K562 (cell line): ENCODE data around the gene GAL3ST3. TPM values are rescaled to one million over a fixed set of nuclear protein-coding genes. Genes with fewer than 3 reads are reported as not detected.

ENCODE experiments used
- CHD2 ChIP-seq: IDR thresholded peaks from 2 replicates; pipeline ENCODE4 v1.6.1; 2011; ENCODE audit warnings: low read depth, low read length
- CREB5 ChIP-seq: fragments of 250-450 bp; sonication (Bioruptor Pico); IDR thresholded peaks from 2 replicates; pipeline ENCODE4 v1.5.0; 2020; ENCODE audit warnings: mild to moderate bottlenecking
- CXXC5 ChIP-seq: fragments of 250-450 bp; sonication (Bioruptor Pico); IDR thresholded peaks from 2 replicates; pipeline ENCODE4 v1.8.0; 2022; ENCODE audit warnings: inconsistent platforms, mild to moderate bottlenecking, moderate library complexity
- E2F4 ChIP-seq: sonication (generic); formaldehyde crosslinking; IDR thresholded peaks from 2 replicates; pipeline ENCODE4 v1.8.0; 2022; ENCODE audit warnings: mild to moderate bottlenecking, low read depth, missing genetic modification reagents
- ELK3 ChIP-seq: fragments of 450-650 bp; formaldehyde crosslinking; IDR thresholded peaks from 2 replicates; pipeline ENCODE4 v1.4.0; 2020; ENCODE audit warnings: mild to moderate bottlenecking
- EP400 ChIP-seq: fragments of 450-650 bp; IDR thresholded peaks from 2 replicates; pipeline ENCODE4 v1.6.1; 2017; ENCODE audit warnings: antibody characterized with exemption, mild to moderate bottlenecking, moderate library complexity
- ETV6 ChIP-seq, 3 experiments: fragments of 150-350 bp in 1 of 3; sonication (generic) in 1 of 3; formaldehyde crosslinking in 1 of 3; IDR thresholded peaks; 2 replicates each; pipeline versions ENCODE4 v1.6.1 to v1.8.0; 2014 to 2022; ENCODE audit warnings: borderline replicate concordance in 2 of 3, low read depth in 2 of 3, antibody characterized with exemption in 1 of 3, low read length in 1 of 3, mild to moderate bottlenecking in 1 of 3, missing genetic modification reagents in 1 of 3
- GMEB1 ChIP-seq: fragments of 250-450 bp; sonication (Bioruptor Pico); IDR thresholded peaks from 2 replicates; pipeline ENCODE4 v1.4.0; 2020; ENCODE audit warnings: mild to moderate bottlenecking
- MAX ChIP-seq: sonication (generic); formaldehyde crosslinking; IDR thresholded peaks from 2 replicates; pipeline ENCODE4 v1.9.0; 2022; ENCODE audit warnings: mild to moderate bottlenecking, missing genetic modification reagents
- MXI1 ChIP-seq: IDR thresholded peaks from 2 replicates; pipeline ENCODE4 v1.6.1; 2011; ENCODE audit warnings: low read depth, mild to moderate bottlenecking, improper control_type of control experiment, low read length
- NCOA2 ChIP-seq, 2 experiments: fragments of 450-650 bp; IDR thresholded peaks; 2 replicates each; pipeline ENCODE4 v1.6.1; 2018; ENCODE audit warnings: mild to moderate bottlenecking in 2 of 2, moderate library complexity in 1 of 2; ENCODE audit not compliant: partially characterized antibody in 2 of 2
- NCOA6 ChIP-seq: fragments of 450-650 bp; IDR thresholded peaks from 2 replicates; pipeline ENCODE4 v1.6.1; 2017; ENCODE audit warnings: mild to moderate bottlenecking
- NFATC3 ChIP-seq: fragments of 450-650 bp; IDR thresholded peaks from 2 replicates; pipeline ENCODE4 v1.6.1; 2017; ENCODE audit warnings: mild to moderate bottlenecking
- NR2F6 ChIP-seq: fragments of 450-650 bp; formaldehyde crosslinking; IDR thresholded peaks from 2 replicates; pipeline ENCODE4 v1.4.0; 2020; ENCODE audit warnings: mild to moderate bottlenecking
- PREB ChIP-seq: sonication (generic); formaldehyde crosslinking; IDR thresholded peaks from 2 replicates; pipeline ENCODE4 v1.8.1; 2023; ENCODE audit warnings: mild to moderate bottlenecking, missing genetic modification reagents
- RNF2 ChIP-seq: sonication (generic); IDR thresholded peaks from 2 replicates; pipeline ENCODE4 v1.6.1; 2016
- SIN3A ChIP-seq, 2 experiments: fragments of 150-350 bp in 1 of 2; IDR thresholded peaks; 2 replicates each; pipeline ENCODE4 v1.6.1; 2011 to 2016; ENCODE audit warnings: borderline replicate concordance in 2 of 2, low read depth in 2 of 2, low read length in 2 of 2, mild to moderate bottlenecking in 2 of 2, moderate library complexity in 2 of 2; ENCODE audit not compliant: control insufficient read depth in 1 of 2
- SRSF3 ChIP-seq: fragments of 200-400 bp; formaldehyde crosslinking; IDR thresholded peaks from 2 replicates; pipeline ENCODE4 v1.6.1; 2016; ENCODE audit warnings: mild to moderate bottlenecking, low read length, moderate library complexity; ENCODE audit not compliant: insufficient read depth
- ZNF133 ChIP-seq: fragments of 250-450 bp; sonication (Bioruptor Pico); IDR thresholded peaks from 2 replicates; pipeline ENCODE4 v1.4.0; 2020; ENCODE audit warnings: mild to moderate bottlenecking
- ZNF165 ChIP-seq: fragments of 250-450 bp; sonication (Bioruptor Pico); IDR thresholded peaks from 2 replicates; pipeline ENCODE4 v1.4.0; 2020; ENCODE audit warnings: borderline replicate concordance
- ZNF445 ChIP-seq: fragments of 250-450 bp; sonication (Bioruptor Pico); IDR thresholded peaks from 2 replicates; pipeline ENCODE4 v1.4.0; 2020; ENCODE audit warnings: low read depth, mild to moderate bottlenecking, moderate library complexity
- polyA plus RNA-seq, 8 experiments: library from polyadenylated mRNA; depleted of rRNA in 4 of 8; stranded (reverse) in 5 of 8; unstranded in 3 of 8; fragments of >200 nt; fragmentation: Nextera tagmentation in 2 of 8; fragmentation: Illumina TruSeq in 1 of 8; extraction: Ambion mirVana in 2 of 8; extraction: Trizol in 1 of 8; gene quantifications; 2 replicates each; pipeline versions ENCODE4 v1.2.1 to v1.2.3, GENCODE V29; 2011 to 2014; ENCODE audit warnings: inconsistent platforms in 1 of 8, missing spikeins in 1 of 8
- total RNA-seq, 7 experiments: library from RNA; depleted of rRNA in 6 of 7; stranded (reverse); fragments of >200 nt in 6 of 7; fragmentation: Illumina TruSeq in 2 of 7; extraction: Trizol in 2 of 7; gene quantifications; 2 replicates each; pipeline versions ENCODE4 v1.2.1 to v1.2.3, GENCODE V29; 2011 to 2021; ENCODE audit warnings: low replicate concordance in 1 of 7

Gene GAL3ST3
- total and polyA plus RNA-seq, 9 of the 15 experiments (the other 6 are each of a cell fraction or from before 2014, with no cell fraction given): not detected

- TF ChIP-seq ETV6 (IDR thresholded peaks at IDR 0.05; ENCODE audit: borderline replicate concordance in 1 of 2, low read depth in 2 of 2, low read length in 1 of 2) (peak; percentile 74 to 82; a peak in 3 of 4 replicates), ETV6 (CRISPR knock-in tag; IDR thresholded peaks at IDR 0.05; ENCODE audit: borderline replicate concordance) (no peak), ZNF165 (peak; percentile 35; the same call in 1 of the 2 replicates), NCOA6 (peak; percentile 83; the same call in 1 of the 2 replicates), PREB (no peak), MAX (peak; percentile 60; the same call in 1 of the 2 replicates), MXI1 (peak; percentile 74; the same call in 1 of the 2 replicates), ZNF445 (CRISPR knock-in tag) (no peak; the same call in 1 of the 2 replicates), ZNF133 (CRISPR knock-in tag) (no peak), SIN3A (IDR thresholded peaks at IDR 0.05; ENCODE audit: borderline replicate concordance in 2 of 2, control insufficient read depth in 1 of 2, low read depth in 2 of 2, low read length in 2 of 2) (peak; percentile 94 to 96), CHD2 (peak; percentile 94), CREB5 (CRISPR knock-in tag) (no peak), CXXC5 (CRISPR knock-in tag) (peak; percentile 93), E2F4 (CRISPR knock-in tag) (no peak), GMEB1 (CRISPR knock-in tag) (peak; percentile 78), EP400 (peak; percentile 99), ELK3 (CRISPR knock-in tag) (no peak), SRSF3 (no peak), NR2F6 (CRISPR knock-in tag) (no peak), RNF2 (peak; percentile 79), NCOA2 (IDR thresholded peaks at IDR 0.05; ENCODE audit: partially characterized antibody in 2 of 2) (no peak), NFATC3 (peak; percentile 88; the same call in 1 of the 2 replicates)
These were observed 46.9 kb downstream of the GAL3ST3 start, which contains the start of the genes BANF1 and EIF1AD (continued) for GRCh38 chr11:66001942-66002647.
